HEK293 (cell line): ENCODE results near the gene STEAP1B.
"Not testable (repeated sequence)": the region's sequence is repeated elsewhere in the genome, so short reads cannot be mapped to it uniquely, and the experiment has no call there.

ENCODE experiments used
- CTCF ChIA-PET: fragments of 350-600 bp; formaldehyde crosslinking; extraction: SDS; loops from one replicate; lab custom pipeline; 2021; ENCODE audit warnings: antibody characterized with exemption; lab: Yijun Ruan, JAX
- POLR2A ChIA-PET: fragments of 300-600 bp; formaldehyde crosslinking; extraction: SDS; loops from one replicate; lab custom pipeline; 2020; ENCODE audit warnings: antibody characterized with exemption, inconsistent platforms; lab: Yijun Ruan, JAX
- H3K27ac ChIP-seq: fragments of 200-500 bp; sonication (Bioruptor generic); 2 replicates; pipeline ENCODE4 v1.5.1; 2014; ENCODE audit warnings: low read depth, low read length, control low read depth, inconsistent platforms; ENCODE audit errors: extremely low read depth
- H3K36me3 ChIP-seq, 2 experiments: fragments of 200-500 bp in 1 of 2; sonication (Bioruptor generic) in 1 of 2; 1 replicate in 1 of 2; 2 replicates in 1 of 2; pipeline ENCODE4 v1.5.1; 2014 to 2017; ENCODE audit warnings: inconsistent platforms in 2 of 2, low read length in 2 of 2; ENCODE audit not compliant: control insufficient read depth in 2 of 2, insufficient read depth in 1 of 2
- H3K4me1 ChIP-seq: fragments of 200-500 bp; sonication (Bioruptor generic); 2 replicates; pipeline ENCODE4 v1.5.1; 2014; ENCODE audit warnings: mild to moderate bottlenecking, low read length, inconsistent platforms; ENCODE audit not compliant: control insufficient read depth, insufficient read depth
- H3K4me3 ChIP-seq: 2 replicates; pipeline ENCODE4 v1.5.1; 2011; ENCODE audit warnings: low read depth, mild to moderate bottlenecking, control low read depth, low read length, moderate library complexity
- H3K9me3 ChIP-seq: fragments of 200-500 bp; sonication (Bioruptor generic); 2 replicates; pipeline ENCODE4 v1.5.1; 2014; ENCODE audit warnings: low read depth, low read length, inconsistent platforms; ENCODE audit not compliant: control insufficient read depth, insufficient read depth
- HOXA7 ChIP-seq: sonication (generic); formaldehyde crosslinking; IDR thresholded peaks from 2 replicates; pipeline ENCODE4 v1.8.1; 2022; ENCODE audit warnings: missing genetic modification reagents, borderline replicate concordance
- REST ChIP-seq: fragments of 450-650 bp; formaldehyde crosslinking; IDR thresholded peaks from 2 replicates; pipeline ENCODE4 v1.5.1; 2016; ENCODE audit warnings: missing biosample characterization, missing genetic modification characterization
- SCRT2 ChIP-seq: fragments of 450-650 bp; formaldehyde crosslinking; IDR thresholded peaks from 2 replicates; pipeline ENCODE4 v1.5.1; 2016; ENCODE audit warnings: missing biosample characterization, missing genetic modification characterization
- SP7 ChIP-seq: fragments of 450-650 bp; formaldehyde crosslinking; IDR thresholded peaks from 2 replicates; pipeline ENCODE4 v1.5.1; 2016; ENCODE audit warnings: missing biosample characterization, missing genetic modification characterization
- ZBTB48 ChIP-seq: fragments of 450-650 bp; formaldehyde crosslinking; IDR thresholded peaks from 2 replicates; pipeline ENCODE4 v1.5.1; 2016; ENCODE audit warnings: missing biosample characterization, missing genetic modification characterization
- ZFP3 ChIP-seq: fragments of 450-650 bp; formaldehyde crosslinking; IDR thresholded peaks from 2 replicates; pipeline ENCODE4 v1.5.1; 2016; ENCODE audit warnings: low read depth, missing biosample characterization, missing genetic modification characterization
- ZNF148 ChIP-seq: fragments of 450-650 bp; formaldehyde crosslinking; IDR thresholded peaks from 2 replicates; pipeline ENCODE4 v1.5.0; 2017; ENCODE audit warnings: missing biosample characterization, missing genetic modification characterization, borderline replicate concordance
- ZNF341 ChIP-seq: fragments of 450-650 bp; formaldehyde crosslinking; IDR thresholded peaks from 2 replicates; pipeline ENCODE4; 2016; ENCODE audit warnings: low read depth, missing biosample characterization, missing genetic modification characterization
- ZNF354C ChIP-seq: fragments of 450-650 bp; formaldehyde crosslinking; IDR thresholded peaks from 2 replicates; pipeline ENCODE4 v1.5.1; 2016; ENCODE audit warnings: missing biosample characterization, missing genetic modification characterization, low read depth, borderline replicate concordance
- ZNF366 ChIP-seq: fragments of 450-650 bp; formaldehyde crosslinking; conservative IDR thresholded peaks from 2 replicates; pipeline ENCODE4 v1.5.1; 2016; ENCODE audit warnings: missing biosample characterization, missing genetic modification characterization
- ZNF610 ChIP-seq: fragments of 450-650 bp; formaldehyde crosslinking; IDR thresholded peaks from 2 replicates; pipeline ENCODE4 v1.5.1; 2016; ENCODE audit warnings: missing biosample characterization, missing genetic modification characterization, borderline replicate concordance
- ZNF629 ChIP-seq: fragments of 450-650 bp; formaldehyde crosslinking; IDR thresholded peaks from 2 replicates; pipeline ENCODE4 v1.5.1; 2017; ENCODE audit warnings: missing biosample characterization, missing genetic modification characterization
- ZNF654 ChIP-seq: fragments of 450-650 bp; formaldehyde crosslinking; IDR thresholded peaks from 2 replicates; pipeline ENCODE4 v1.5.1; 2016; ENCODE audit warnings: low read depth, missing biosample characterization, missing genetic modification characterization
- ZNF664 ChIP-seq: fragments of 450-650 bp; formaldehyde crosslinking; IDR thresholded peaks from 2 replicates; pipeline ENCODE4 v1.5.1; 2016; ENCODE audit warnings: missing biosample characterization, missing genetic modification characterization
- ZNF776 ChIP-seq: fragments of 450-650 bp; formaldehyde crosslinking; IDR thresholded peaks from 2 replicates; pipeline ENCODE4 v1.5.0; 2017; ENCODE audit warnings: missing biosample characterization, missing genetic modification characterization, borderline replicate concordance
- TF ChIP-seq, protein P1 (sequence below): fragments of 450-650 bp; formaldehyde crosslinking; IDR thresholded peaks from 2 replicates; pipeline ENCODE4 v1.5.1; 2016; ENCODE audit warnings: missing biosample characterization, missing genetic modification characterization

Gene STEAP1B

DNA sequence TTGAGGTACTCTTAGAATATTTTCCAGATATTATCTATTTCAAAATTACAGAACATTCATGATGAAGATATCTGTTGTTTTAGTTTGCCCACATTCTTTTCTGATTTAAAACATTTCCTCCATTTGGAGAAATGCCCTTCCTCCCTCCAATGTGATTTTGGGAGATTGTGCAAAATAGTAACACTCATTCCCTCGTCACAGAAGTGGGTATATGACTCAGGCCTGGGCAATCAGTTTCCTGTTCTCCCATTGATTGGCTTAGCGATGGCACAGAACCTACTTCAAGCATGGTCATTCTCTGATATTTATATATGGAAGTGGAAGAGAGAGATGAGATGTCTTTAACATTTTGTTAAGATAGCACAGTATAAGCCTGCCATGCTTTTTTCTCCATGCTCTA lies 3.1 kb downstream of the STEAP1B start:
- H3K4me3 ChIP-seq, POLR2A ChIA-PET, H3K27ac ChIP-seq, H3K4me1 ChIP-seq, H3K36me3 ChIP-seq, H3K9me3 ChIP-seq, CTCF ChIA-PET: not testable (repeated sequence)

GRCh38 chr7:22496296-22496888 lies 3.6 kb downstream of the STEAP1B start:
- H3K36me3 ChIP-seq, POLR2A ChIA-PET, H3K4me1 ChIP-seq, H3K27ac ChIP-seq, H3K9me3 ChIP-seq, H3K4me3 ChIP-seq: not testable (repeated sequence)
- CTCF ChIA-PET, result interaction anchor here (0.6 to 1.5 kb wide), 2 partner anchors 8 to 386 kb away, joined by 3 to 5 read pairs; no protein-coding TSS in a partner anchor

DNA sequence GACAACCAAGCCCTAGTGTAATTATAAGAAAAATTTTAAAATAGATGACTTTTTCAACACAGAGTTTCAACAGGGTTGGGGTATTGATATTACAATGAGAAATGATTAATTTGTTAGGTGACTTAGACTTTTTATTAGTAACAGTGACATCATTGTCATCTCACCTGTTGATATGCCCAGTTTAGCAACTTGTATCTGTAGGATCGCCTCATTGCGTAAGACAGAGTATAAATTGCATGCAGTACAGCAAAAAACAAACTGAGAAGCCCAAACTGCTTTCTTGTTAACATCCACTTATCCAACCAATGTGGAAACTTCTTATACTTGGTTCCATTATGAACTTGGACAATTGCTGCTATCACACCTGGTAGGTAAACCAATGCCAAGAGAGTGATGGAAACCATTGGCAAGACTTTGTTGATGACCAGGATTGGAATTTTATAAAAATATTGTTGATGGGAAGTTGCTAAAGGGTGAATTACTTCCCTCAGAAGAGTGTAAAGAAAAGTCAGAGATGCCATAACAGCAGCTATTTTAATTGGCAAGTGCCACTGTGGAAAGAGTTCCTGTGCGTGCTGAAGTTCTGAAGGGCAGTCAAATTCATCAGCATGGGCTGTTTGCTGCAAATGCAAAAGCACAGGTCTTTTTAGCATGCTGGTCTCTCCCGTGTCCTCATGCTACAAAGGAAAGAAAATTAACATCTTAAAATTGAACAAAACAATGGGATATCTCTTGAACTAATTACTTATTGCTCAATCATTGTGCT lies 6.6 kb downstream of the STEAP1B start:
- CTCF ChIA-PET, H3K4me1 ChIP-seq, H3K9me3 ChIP-seq, H3K36me3 ChIP-seq, POLR2A ChIA-PET, H3K27ac ChIP-seq, H3K4me3 ChIP-seq: not testable (repeated sequence)
- TF ChIP-seq SCRT2 (tag by site-specific recombination), result peak; percentile 93

DNA sequence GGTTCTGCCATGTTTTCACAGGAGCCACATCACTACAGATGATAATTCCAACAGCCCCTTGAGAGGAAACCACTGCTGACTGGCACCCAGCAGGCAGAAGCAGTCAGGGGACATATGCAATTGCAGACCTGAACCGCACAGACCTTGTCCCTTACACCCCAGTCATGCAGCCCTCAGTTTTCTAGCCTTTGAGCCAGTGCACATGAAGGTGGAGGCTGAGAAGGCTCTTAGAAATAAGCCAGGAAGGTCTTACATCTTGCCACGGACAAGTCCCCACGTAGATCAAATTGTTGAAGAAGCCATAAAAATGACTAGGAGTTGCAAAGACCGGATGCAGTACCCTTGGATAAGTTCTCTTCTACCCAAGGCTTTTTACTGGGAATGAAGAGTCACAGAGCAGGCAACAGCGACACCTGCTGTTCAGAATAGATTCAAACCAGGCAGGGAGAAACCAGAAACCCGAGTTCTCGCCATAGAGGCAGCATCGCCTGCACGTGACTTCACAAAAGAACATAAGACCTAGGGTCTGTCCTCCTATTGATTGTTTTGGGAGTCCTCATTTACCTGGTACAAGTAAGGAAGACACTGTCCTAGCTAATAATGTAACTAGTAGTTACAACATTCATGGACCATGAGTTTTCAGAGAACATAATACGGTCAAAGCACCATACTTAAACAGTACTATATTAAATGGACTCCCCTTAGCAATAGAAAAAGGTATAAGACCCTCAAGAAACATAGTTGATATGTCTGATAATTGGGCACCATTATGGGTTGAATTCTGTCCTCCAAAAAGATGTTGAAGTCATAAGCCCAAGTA lies 11.1 kb downstream of the STEAP1B start:
- H3K27ac ChIP-seq, result no peak overlapping the region
- H3K4me1 ChIP-seq, result no peaks in the 10 kb centered on the region
- no peaks in the 10 kb centered on the region for H3K36me3 ChIP-seq
- ChIA-PET POLR2A (no interaction called here), CTCF (interaction anchor here (0.6 to 3.2 kb wide), 16 partner anchors 9 to 1294 kb away, joined by 3 to 48 read pairs (median 3); no protein-coding TSS in a partner anchor)
- no peaks in the 10 kb centered on the region for H3K9me3 ChIP-seq
- H3K4me3 ChIP-seq, result no peak overlapping the region
- TF ChIP-seq ZNF664 (tag by site-specific recombination) (no peak), HOXA7 (CRISPR knock-in tag) (no peak), ZNF629 (no peak), ZNF610 (tag by site-specific recombination) (no peak), ZBTB48 (tag by site-specific recombination) (peak; percentile 59; the same call in 1 of the 2 replicates), ZFP3 (tag by site-specific recombination) (no peak), ZNF354C (tag by site-specific recombination) (no peak), ZNF654 (tag by site-specific recombination) (peak; percentile 88), ZNF148 (tag by site-specific recombination) (no peak), REST (tag by site-specific recombination) (no peak), ZNF776 (tag by site-specific recombination) (no peak), ZNF341 (no peak), ZNF366 (tag by site-specific recombination) (no peak), SP7 (tag by site-specific recombination) (no peak)
- TF ChIP-seq, protein P1, sequence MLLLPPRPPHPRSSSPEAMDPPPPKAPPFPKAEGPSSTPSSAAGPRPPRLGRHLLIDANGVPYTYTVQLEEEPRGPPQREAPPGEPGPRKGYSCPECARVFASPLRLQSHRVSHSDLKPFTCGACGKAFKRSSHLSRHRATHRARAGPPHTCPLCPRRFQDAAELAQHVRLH (tag by site-specific recombination), result peak; percentile 70
